Measurements from ENCODE around the gene PUM1.

The PUM1 gene

GRCh38 chr1:30893776-30894507, 171.6 kb downstream of the PUM1 start:
- no peak for DNase-seq (ENCODE audit: low read depth)
- no peak for TF ChIP-seq CTCF (IDR thresholded peaks at IDR 0.05; ENCODE audit: low read length, missing control alignments)

GRCh38 chr1:30892671-30893073, 172.8 kb downstream of the PUM1 start:
- no peak overlapping the region for H3K4me3 ChIP-seq (replicated peaks; ENCODE audit: low read depth, low read length)
- TF ChIP-seq CTCF (IDR thresholded peaks at IDR 0.05; ENCODE audit: low read length, missing control alignments), result no peak
- DNase-seq (ENCODE audit: low read depth), result no peak

More at GRCh38 chr1:30893776-30894507, 171.6 kb downstream of the PUM1 start:
- H3K4me3 ChIP-seq (replicated peaks; ENCODE audit: low read depth, low read length), result no peak overlapping the region

GRCh38 chr1:30891227-30891552, 174.3 kb downstream of the PUM1 start:
- TF ChIP-seq CTCF (IDR thresholded peaks at IDR 0.05; ENCODE audit: low read length, missing control alignments), result no peak
- DNase-seq (ENCODE audit: low read depth), result no peak
- H3K4me3 ChIP-seq (replicated peaks; ENCODE audit: low read depth, low read length), result no peak overlapping the region

- H3K4me3 ChIP-seq (replicated peaks; ENCODE audit: low read depth, low read length), result no peak overlapping the region
- no peak for TF ChIP-seq CTCF (IDR thresholded peaks at IDR 0.05; ENCODE audit: low read length, missing control alignments)
- DNase-seq (ENCODE audit: low read depth), result no peak
These were observed 174.9 kb downstream of the PUM1 start for GRCh38 chr1:30890502-30891226.

GRCh38 chr1:30889511-30889910, 176.0 kb downstream of the PUM1 start:
- no peak for TF ChIP-seq CTCF (IDR thresholded peaks at IDR 0.05; ENCODE audit: low read length, missing control alignments)
- no peak for DNase-seq (ENCODE audit: low read depth)
- no peak overlapping the region for H3K4me3 ChIP-seq (replicated peaks; ENCODE audit: low read depth, low read length)

GRCh38 chr1:30888975-30889374, 176.5 kb downstream of the PUM1 start:
- H3K4me3 ChIP-seq (replicated peaks; ENCODE audit: low read depth, low read length), result no peak overlapping the region
- DNase-seq (ENCODE audit: low read depth), result no peak
- no peak for TF ChIP-seq CTCF (IDR thresholded peaks at IDR 0.05; ENCODE audit: low read length, missing control alignments)

All from fibroblast of pulmonary artery (primary cell).